Measurements from ENCODE around the gene RASA1.

The RASA1 gene

DNA sequence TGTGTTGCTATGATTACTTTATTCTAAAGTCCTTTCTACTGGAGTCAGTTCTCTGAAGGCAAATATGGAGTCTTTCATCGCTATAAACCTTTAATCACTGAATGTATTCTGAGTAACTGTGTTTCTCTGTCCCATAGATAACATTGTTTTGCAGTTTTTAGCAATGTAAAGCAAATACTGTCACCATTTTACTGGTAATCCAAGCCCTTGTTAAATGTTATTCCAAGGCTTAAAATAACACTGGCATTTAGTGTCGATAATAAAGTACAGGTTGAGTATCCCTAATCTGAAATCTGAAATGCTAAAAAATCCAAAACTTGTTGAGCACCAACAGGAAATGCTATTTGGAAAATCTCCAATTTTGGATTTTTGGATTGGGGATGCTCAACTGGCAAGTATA, 120.4 kb downstream of the RASA1 start:
- no peaks in the 10 kb centered on the region for H3K27me3 ChIP-seq (ENCODE audit: control insufficient read depth in 1 of 2, insufficient read depth in 2 of 2, low read length in 2 of 2)
- no peaks in the 10 kb centered on the region for H3K4me1 ChIP-seq (ENCODE audit: control insufficient read depth, insufficient read depth, low read length)
- peaks cover 19 to 39% of the 10 kb centered on the region in 2 donors for H3K36me3 ChIP-seq (ENCODE audit: control insufficient read depth in 2 of 2, insufficient read depth in 2 of 2, low read length in 2 of 2)
- no peak overlapping the region for H3K4me3 ChIP-seq (ENCODE audit: low read length in 2 of 2)
- H3K27ac ChIP-seq (ENCODE audit: low read length), result no peak overlapping the region
- H3K9me3 ChIP-seq (ENCODE audit: control insufficient read depth in 2 of 2, low read length in 2 of 2), result no peaks in the 10 kb centered on the region
- no peak overlapping the region for H3K9ac ChIP-seq (ENCODE audit: low read length in 2 of 2)

DNA sequence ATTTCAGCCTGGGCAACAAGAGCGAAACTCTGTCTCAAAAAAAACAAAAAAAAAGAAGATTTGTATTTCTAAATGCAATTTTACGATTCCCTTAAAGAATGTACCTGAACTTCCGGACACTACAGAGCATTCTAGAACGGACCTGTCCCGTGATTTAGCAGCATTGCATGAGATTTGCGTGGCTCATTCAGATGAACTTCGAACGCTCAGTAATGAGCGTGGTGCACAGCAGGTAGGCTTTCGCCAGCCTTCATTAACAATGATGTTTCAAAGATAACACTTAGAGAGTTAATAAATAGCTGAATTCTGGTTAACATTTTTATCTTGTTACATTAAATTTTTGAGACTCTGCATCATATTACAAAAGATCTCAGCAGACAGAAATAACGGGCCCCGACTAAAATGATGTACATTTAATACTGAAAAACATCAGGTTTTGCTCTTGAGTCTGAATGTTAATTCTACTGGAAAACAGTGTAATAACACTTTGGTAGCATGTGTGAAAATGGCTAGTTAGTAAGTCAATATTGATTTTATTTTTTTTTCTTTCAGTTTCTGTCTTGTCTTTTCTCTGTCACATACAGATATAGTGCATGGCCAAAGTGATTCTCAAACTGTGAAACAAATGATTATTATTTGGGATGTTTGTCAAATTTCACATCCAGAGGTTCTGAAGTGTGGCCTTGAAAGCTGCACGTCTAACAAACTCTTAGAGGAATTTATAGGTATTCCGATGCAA, 121.8 kb downstream of the RASA1 start:
- Histone ChIP-seq H3K27ac (ENCODE audit: low read length) (no peak overlapping the region), H3K36me3 (ENCODE audit: control insufficient read depth in 2 of 2, insufficient read depth in 2 of 2, low read length in 2 of 2) (peaks cover 21 to 45% of the 10 kb centered on the region in 2 donors), H3K4me1 (ENCODE audit: control insufficient read depth, insufficient read depth, low read length) (no peaks in the 10 kb centered on the region), H3K9ac (ENCODE audit: low read length in 2 of 2) (no peak overlapping the region), H3K9me3 (ENCODE audit: control insufficient read depth in 2 of 2, low read length in 2 of 2) (no peaks in the 10 kb centered on the region), H3K27me3 (ENCODE audit: control insufficient read depth in 1 of 2, insufficient read depth in 2 of 2, low read length in 2 of 2) (no peaks in the 10 kb centered on the region), H3K4me3 (ENCODE audit: low read length in 2 of 2) (no peak overlapping the region)

DNA sequence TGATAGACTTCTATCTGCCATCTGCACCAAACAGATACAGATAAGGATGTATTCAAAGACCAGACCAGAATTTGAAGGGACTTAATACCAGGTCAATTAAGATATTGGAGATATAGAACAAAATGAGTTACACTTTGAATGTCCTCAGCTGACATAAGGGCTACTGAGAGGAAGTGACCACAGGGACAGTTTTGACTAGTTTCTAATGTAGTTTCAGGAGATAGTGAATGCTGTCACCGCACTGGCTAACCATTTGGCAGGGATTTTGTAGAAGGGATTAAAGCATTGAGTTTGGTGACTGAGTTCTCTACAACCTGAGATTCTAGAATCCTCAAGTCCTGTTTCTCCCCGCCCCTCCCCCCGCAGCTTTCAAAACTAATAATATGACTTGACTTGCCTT, 122.4 kb downstream of the RASA1 start:
- Histone ChIP-seq H3K4me3 (ENCODE audit: low read length in 2 of 2) (no peak overlapping the region), H3K9me3 (ENCODE audit: control insufficient read depth in 2 of 2, low read length in 2 of 2) (no peaks in the 10 kb centered on the region), H3K4me1 (ENCODE audit: control insufficient read depth, insufficient read depth, low read length) (no peaks in the 10 kb centered on the region), H3K27ac (ENCODE audit: low read length) (no peak overlapping the region), H3K9ac (ENCODE audit: low read length in 2 of 2) (no peak overlapping the region), H3K36me3 (ENCODE audit: control insufficient read depth in 2 of 2, insufficient read depth in 2 of 2, low read length in 2 of 2) (peaks cover 21 to 45% of the 10 kb centered on the region in 2 donors), H3K27me3 (ENCODE audit: control insufficient read depth in 1 of 2, insufficient read depth in 2 of 2, low read length in 2 of 2) (no peaks in the 10 kb centered on the region)

DNA sequence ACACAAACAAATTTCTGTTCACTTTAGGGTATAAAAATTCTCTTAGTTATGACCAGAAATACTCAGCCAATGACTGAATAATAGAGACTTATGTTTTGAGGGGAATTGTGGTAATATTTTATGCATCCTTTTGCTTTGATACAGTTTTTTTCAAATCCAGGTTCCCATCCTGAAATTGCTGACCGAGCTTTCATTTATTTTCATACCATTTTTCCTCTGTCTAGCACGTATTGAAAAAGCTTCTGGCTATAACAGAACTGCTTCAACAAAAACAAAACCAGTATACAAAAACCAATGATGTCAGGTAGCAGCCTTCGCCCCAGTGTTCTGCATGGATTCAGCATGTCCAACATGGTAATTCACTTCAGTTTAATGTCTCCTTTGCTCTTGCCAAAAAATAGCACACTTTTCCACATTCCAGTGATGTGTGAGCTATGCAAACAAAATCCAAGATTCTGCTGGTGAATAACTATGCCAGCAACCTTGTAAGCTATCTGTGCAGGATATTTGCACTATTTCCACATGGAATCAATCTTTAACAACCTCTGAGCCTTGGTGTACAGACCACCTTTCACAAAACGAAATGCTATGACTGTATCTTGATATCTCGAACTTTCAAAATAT, 123.0 kb downstream of the RASA1 start:
- H3K36me3 ChIP-seq (ENCODE audit: control insufficient read depth in 2 of 2, insufficient read depth in 2 of 2, low read length in 2 of 2), result peaks cover 21 to 45% of the 10 kb centered on the region in 2 donors

DNA sequence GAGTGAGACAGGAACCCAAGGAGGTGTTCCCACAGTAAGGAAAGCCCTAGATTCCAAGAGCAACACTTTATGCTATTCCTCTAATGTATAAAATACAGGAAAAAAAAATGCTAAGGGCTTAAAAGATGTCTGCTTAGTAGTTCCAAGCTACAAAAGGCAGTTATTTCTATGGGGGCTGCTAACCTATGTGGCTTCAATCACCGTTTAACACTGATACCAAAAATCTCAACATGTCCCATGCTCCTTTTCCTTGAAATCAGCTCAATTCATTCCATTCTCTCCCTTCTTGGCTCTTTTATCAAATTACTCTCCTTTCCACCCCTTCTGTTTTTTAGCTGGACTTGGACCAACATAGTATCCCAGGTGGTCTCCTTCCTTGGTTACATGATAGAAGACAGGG, 124.5 kb downstream of the RASA1 start:
- Histone ChIP-seq H3K27me3 (ENCODE audit: control insufficient read depth in 1 of 2, insufficient read depth in 2 of 2, low read length in 2 of 2) (no peaks in the 10 kb centered on the region), H3K4me1 (ENCODE audit: control insufficient read depth, insufficient read depth, low read length) (no peaks in the 10 kb centered on the region), H3K9ac (ENCODE audit: low read length in 2 of 2) (no peak overlapping the region), H3K27ac (ENCODE audit: low read length) (no peak overlapping the region), H3K4me3 (ENCODE audit: low read length in 2 of 2) (no peak overlapping the region), H3K9me3 (ENCODE audit: control insufficient read depth in 2 of 2, low read length in 2 of 2) (no peaks in the 10 kb centered on the region), H3K36me3 (ENCODE audit: control insufficient read depth in 2 of 2, insufficient read depth in 2 of 2, low read length in 2 of 2) (peaks cover 24 to 39% of the 10 kb centered on the region in 2 donors)

More for the DNA sequence above, 123.0 kb downstream of the RASA1 start:
- Histone ChIP-seq H3K4me1 (ENCODE audit: control insufficient read depth, insufficient read depth, low read length) (no peaks in the 10 kb centered on the region), H3K9me3 (ENCODE audit: control insufficient read depth in 2 of 2, low read length in 2 of 2) (no peaks in the 10 kb centered on the region), H3K27me3 (ENCODE audit: control insufficient read depth in 1 of 2, insufficient read depth in 2 of 2, low read length in 2 of 2) (no peaks in the 10 kb centered on the region), H3K4me3 (ENCODE audit: low read length in 2 of 2) (no peak overlapping the region), H3K27ac (ENCODE audit: low read length) (no peak overlapping the region), H3K9ac (ENCODE audit: low read length in 2 of 2) (no peak overlapping the region)

DNA sequence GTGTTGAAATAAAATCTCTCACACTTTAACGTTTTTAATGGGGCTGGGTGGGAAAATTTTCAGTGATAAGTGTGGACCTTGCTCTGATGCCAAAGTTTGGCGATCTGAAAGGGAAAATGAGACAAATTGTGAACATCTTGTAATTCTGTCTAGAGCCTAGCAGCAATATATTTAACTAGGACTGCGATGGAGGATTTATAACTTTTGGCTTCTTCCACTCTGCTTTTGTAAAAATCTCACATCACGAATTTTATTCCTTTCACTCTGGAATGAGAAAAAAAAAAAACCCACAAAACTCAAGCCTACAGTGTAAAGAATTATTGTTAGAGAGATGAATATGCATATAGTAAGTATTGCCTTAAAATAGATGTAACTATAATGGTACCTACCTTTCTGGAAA, 125.1 kb downstream of the RASA1 start:
- Histone ChIP-seq H3K9ac (ENCODE audit: low read length in 2 of 2) (no peak overlapping the region), H3K36me3 (ENCODE audit: control insufficient read depth in 2 of 2, insufficient read depth in 2 of 2, low read length in 2 of 2) (peaks cover 26 to 38% of the 10 kb centered on the region in 2 donors)

DNA sequence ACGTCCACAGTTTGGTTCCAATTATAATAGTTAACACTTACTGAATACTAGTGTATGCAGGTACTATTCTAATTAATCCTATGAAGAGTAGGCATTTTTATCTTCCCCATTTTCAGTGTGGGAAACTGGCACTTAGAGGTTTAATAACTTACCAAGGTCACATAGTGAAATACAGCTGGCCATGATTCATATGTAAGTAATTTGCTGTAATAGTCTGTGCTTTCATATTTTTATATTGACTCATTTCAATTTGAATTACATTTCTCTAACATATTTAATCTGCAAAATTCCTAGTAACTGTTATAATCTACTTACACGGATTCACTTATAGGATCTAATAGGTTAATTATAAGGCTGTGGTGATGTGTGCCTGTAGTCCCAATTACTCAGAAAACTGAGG, 125.6 kb downstream of the RASA1 start:
- H3K27me3 ChIP-seq (ENCODE audit: control insufficient read depth in 1 of 2, insufficient read depth in 2 of 2, low read length in 2 of 2), result no peaks in the 10 kb centered on the region
- no peak overlapping the region for H3K9ac ChIP-seq (ENCODE audit: low read length in 2 of 2)
- H3K4me3 ChIP-seq (ENCODE audit: low read length in 2 of 2), result no peak overlapping the region
- H3K9me3 ChIP-seq (ENCODE audit: control insufficient read depth in 2 of 2, low read length in 2 of 2), result no peaks in the 10 kb centered on the region
- no peaks in the 10 kb centered on the region for H3K4me1 ChIP-seq (ENCODE audit: control insufficient read depth, insufficient read depth, low read length)
- no peak overlapping the region for H3K27ac ChIP-seq (ENCODE audit: low read length)
- peaks cover 29 to 40% of the 10 kb centered on the region in 2 donors for H3K36me3 ChIP-seq (ENCODE audit: control insufficient read depth in 2 of 2, insufficient read depth in 2 of 2, low read length in 2 of 2)

More for the DNA sequence above, 125.1 kb downstream of the RASA1 start:
- Histone ChIP-seq H3K4me3 (ENCODE audit: low read length in 2 of 2) (no peak overlapping the region), H3K27ac (ENCODE audit: low read length) (no peak overlapping the region), H3K9me3 (ENCODE audit: control insufficient read depth in 2 of 2, low read length in 2 of 2) (no peaks in the 10 kb centered on the region), H3K27me3 (ENCODE audit: control insufficient read depth in 1 of 2, insufficient read depth in 2 of 2, low read length in 2 of 2) (no peaks in the 10 kb centered on the region), H3K4me1 (ENCODE audit: control insufficient read depth, insufficient read depth, low read length) (no peaks in the 10 kb centered on the region)

DNA sequence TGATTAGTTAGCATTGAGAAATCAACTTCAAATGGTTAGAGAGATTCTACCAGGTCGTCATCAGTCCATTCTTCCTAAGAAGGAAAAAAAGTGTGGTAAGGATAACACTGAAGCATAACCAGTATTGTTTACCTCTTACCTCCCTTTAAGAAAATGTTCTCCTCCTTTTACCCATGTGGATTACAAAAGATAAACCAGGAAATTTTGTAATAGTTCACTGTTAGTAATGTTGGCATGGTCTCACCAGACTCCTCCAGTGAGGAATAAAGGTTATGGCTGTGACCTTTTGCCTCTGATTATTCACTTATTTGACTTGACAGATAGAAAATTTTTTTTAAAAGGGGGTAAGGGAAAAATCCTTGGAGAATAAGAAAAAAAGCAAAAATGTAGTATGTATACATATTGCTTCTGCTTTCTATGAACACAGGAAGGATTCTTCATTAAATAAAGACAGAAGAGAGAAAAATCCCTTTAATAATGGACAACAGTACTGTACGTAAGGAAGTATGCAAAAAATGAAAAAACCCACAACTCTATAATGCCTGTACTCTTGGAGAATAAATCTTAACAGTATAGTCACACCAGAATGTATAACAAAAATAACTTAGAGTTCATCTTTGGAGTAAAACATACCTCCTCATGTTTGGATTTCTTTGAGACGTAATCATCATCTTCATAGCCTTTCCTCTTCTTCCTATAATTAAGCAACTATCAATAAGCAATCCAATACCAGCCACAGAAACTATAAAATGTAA, 126.9 kb downstream of the RASA1 start:
- Histone ChIP-seq H3K27ac (ENCODE audit: low read length) (no peak overlapping the region), H3K27me3 (ENCODE audit: control insufficient read depth in 1 of 2, insufficient read depth in 2 of 2, low read length in 2 of 2) (no peaks in the 10 kb centered on the region), H3K4me1 (ENCODE audit: control insufficient read depth, insufficient read depth, low read length) (no peaks in the 10 kb centered on the region), H3K9ac (ENCODE audit: low read length in 2 of 2) (no peak overlapping the region), H3K4me3 (ENCODE audit: low read length in 2 of 2) (no peak overlapping the region), H3K9me3 (ENCODE audit: control insufficient read depth in 2 of 2, low read length in 2 of 2) (no peaks in the 10 kb centered on the region), H3K36me3 (ENCODE audit: control insufficient read depth in 2 of 2, insufficient read depth in 2 of 2, low read length in 2 of 2) (peaks cover 30 to 51% of the 10 kb centered on the region in 2 donors)

DNA sequence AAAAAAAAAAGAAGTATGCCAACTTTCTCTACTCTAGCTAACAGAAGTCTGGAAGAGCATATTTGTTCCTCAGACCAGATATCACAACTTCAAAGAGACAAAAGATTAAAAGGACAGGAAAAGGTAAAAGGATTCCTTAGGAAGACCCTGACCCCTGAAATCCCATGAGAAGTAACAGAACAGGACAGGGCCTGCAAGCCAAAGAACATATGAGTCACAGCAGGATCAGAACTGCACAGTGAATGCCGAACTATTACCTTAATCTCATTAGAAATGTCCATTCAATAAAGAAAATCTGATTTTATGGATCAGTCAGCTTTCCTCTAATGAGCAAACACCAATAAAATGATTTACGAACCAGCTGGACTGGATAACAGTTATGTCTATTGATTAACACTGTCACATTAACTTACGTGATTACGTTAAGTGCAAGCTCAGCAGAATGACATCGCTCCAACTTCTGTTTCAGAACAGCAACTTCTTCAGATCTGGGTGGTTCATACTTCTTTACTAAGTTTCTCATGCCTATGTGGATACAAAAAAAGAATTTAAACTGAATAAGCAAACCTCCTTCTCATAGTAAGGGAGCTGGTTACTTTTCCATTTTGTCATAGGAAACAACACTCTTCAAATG, 131.4 kb downstream of the RASA1 start:
- Histone ChIP-seq H3K4me1 (ENCODE audit: control insufficient read depth, insufficient read depth, low read length) (no peaks in the 10 kb centered on the region), H3K27me3 (ENCODE audit: control insufficient read depth in 1 of 2, insufficient read depth in 2 of 2, low read length in 2 of 2) (no peaks in the 10 kb centered on the region), H3K4me3 (ENCODE audit: low read length in 2 of 2) (no peak overlapping the region), H3K9ac (ENCODE audit: low read length in 2 of 2) (no peak overlapping the region), H3K9me3 (ENCODE audit: control insufficient read depth in 2 of 2, low read length in 2 of 2) (no peaks in the 10 kb centered on the region), H3K27ac (ENCODE audit: low read length) (no peak overlapping the region), H3K36me3 (ENCODE audit: control insufficient read depth in 2 of 2, insufficient read depth in 2 of 2, low read length in 2 of 2) (peaks cover 24 to 35% of the 10 kb centered on the region in 2 donors)

DNA sequence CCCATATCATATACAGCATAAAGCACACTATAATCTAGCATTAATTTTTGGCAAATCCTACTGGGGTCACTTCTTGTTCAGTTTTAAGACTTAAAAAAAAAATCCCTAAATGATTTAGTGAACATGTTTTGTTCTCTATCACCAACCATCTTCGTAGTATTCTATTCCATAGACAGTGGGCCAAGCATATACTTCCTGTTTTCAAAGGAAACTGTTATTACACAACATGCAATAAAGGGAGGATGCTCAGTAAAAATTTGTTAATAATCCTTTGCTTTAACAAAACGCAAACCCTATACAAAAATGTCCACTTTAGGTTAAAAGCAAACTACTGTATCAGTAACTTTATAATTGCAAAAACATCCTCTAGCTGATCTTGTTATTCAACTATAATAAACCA, 132.0 kb downstream of the RASA1 start:
- Histone ChIP-seq H3K9ac (ENCODE audit: low read length in 2 of 2) (no peak overlapping the region), H3K9me3 (ENCODE audit: control insufficient read depth in 2 of 2, low read length in 2 of 2) (no peaks in the 10 kb centered on the region), H3K36me3 (ENCODE audit: control insufficient read depth in 2 of 2, insufficient read depth in 2 of 2, low read length in 2 of 2) (peaks cover 24 to 41% of the 10 kb centered on the region in 2 donors)

More for the DNA sequence above, 132.0 kb downstream of the RASA1 start:
- H3K27me3 ChIP-seq (ENCODE audit: control insufficient read depth in 1 of 2, insufficient read depth in 2 of 2, low read length in 2 of 2), result no peaks in the 10 kb centered on the region
- H3K27ac ChIP-seq (ENCODE audit: low read length), result no peak overlapping the region
- H3K4me3 ChIP-seq (ENCODE audit: low read length in 2 of 2), result no peak overlapping the region
- no peaks in the 10 kb centered on the region for H3K4me1 ChIP-seq (ENCODE audit: control insufficient read depth, insufficient read depth, low read length)
